ENCODE measurements around the gene DRAP1. TPM values are rescaled to one million over a fixed set of nuclear protein-coding genes. Genes with fewer than 3 reads are reported as not detected.

Gene DRAP1
- total RNA-seq, 1 experiment from 2014 or later = 581 TPM

- H3K36me3 ChIP-seq (ENCODE audit: control insufficient read depth, insufficient read depth, low read length) = peaks cover 4% of the 10 kb centered on the region; the same call in 1 of the 2 replicates
- BruUV-seq (replicated peaks) = no TSS peak
- DNase-seq (ENCODE audit: low read depth, low spot score) (no peak), ATAC-seq (no peak)
- H3K27me3 ChIP-seq (ENCODE audit: control insufficient read depth, insufficient read depth, low read length) = no peaks in the 10 kb centered on the region
- H3K9me3 ChIP-seq (ENCODE audit: control insufficient read depth, insufficient read depth, low read depth, low read length) = no peaks in the 10 kb centered on the region
- H3K4me3 ChIP-seq (ENCODE audit: low read depth in 2 of 2, low read length in 2 of 2) = no peak overlapping the region
- H3K4me1 ChIP-seq (ENCODE audit: control insufficient read depth, insufficient read depth, low read length) = peaks cover 23% of the 10 kb centered on the region
- TF ChIP-seq, protein P1, sequence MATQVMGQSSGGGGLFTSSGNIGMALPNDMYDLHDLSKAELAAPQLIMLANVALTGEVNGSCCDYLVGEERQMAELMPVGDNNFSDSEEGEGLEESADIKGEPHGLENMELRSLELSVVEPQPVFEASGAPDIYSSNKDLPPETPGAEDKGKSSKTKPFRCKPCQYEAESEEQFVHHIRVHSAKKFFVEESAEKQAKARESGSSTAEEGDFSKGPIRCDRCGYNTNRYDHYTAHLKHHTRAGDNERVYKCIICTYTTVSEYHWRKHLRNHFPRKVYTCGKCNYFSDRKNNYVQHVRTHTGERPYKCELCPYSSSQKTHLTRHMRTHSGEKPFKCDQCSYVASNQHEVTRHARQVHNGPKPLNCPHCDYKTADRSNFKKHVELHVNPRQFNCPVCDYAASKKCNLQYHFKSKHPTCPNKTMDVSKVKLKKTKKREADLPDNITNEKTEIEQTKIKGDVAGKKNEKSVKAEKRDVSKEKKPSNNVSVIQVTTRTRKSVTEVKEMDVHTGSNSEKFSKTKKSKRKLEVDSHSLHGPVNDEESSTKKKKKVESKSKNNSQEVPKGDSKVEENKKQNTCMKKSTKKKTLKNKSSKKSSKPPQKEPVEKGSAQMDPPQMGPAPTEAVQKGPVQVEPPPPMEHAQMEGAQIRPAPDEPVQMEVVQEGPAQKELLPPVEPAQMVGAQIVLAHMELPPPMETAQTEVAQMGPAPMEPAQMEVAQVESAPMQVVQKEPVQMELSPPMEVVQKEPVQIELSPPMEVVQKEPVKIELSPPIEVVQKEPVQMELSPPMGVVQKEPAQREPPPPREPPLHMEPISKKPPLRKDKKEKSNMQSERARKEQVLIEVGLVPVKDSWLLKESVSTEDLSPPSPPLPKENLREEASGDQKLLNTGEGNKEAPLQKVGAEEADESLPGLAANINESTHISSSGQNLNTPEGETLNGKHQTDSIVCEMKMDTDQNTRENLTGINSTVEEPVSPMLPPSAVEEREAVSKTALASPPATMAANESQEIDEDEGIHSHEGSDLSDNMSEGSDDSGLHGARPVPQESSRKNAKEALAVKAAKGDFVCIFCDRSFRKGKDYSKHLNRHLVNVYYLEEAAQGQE (IDR thresholded peaks at IDR 0.05; ENCODE audit: insufficient read depth in 1 of 2, low read depth in 2 of 2, low read length in 1 of 2) = no peak
- TF ChIP-seq CTCF (IDR thresholded peaks at IDR 0.05) (no peak), POLR2AphosphoS5 (IDR thresholded peaks at IDR 0.05; ENCODE audit: low read depth, low read length) (no peak), TCF7L2 (IDR thresholded peaks at IDR 0.05; ENCODE audit: low read depth, low read length) (no peak)
- ChIA-PET CTCF (interaction anchor here (1.9 to 2.1 kb wide), 2 partner anchors 13 to 139 kb away, joined by 5 read pairs; no protein-coding TSS in a partner anchor), POLR2A (no interaction called here)
- intact Hi-C loops (cut with micrococcal nuclease; ENCODE audit: unreplicated experiment) (no loop called here), in situ Hi-C loops (cut with HindIII; ENCODE audit: low pct_unique_long_range_greater_than_20kb, low sequenced_read_pairs) (no loop called here)
- no peak overlapping the region for H3K27ac ChIP-seq (ENCODE audit: low read length)
These were observed 36.0 kb upstream of the DRAP1 start for GRCh38 chr11:65883058-65883761.

DNA sequence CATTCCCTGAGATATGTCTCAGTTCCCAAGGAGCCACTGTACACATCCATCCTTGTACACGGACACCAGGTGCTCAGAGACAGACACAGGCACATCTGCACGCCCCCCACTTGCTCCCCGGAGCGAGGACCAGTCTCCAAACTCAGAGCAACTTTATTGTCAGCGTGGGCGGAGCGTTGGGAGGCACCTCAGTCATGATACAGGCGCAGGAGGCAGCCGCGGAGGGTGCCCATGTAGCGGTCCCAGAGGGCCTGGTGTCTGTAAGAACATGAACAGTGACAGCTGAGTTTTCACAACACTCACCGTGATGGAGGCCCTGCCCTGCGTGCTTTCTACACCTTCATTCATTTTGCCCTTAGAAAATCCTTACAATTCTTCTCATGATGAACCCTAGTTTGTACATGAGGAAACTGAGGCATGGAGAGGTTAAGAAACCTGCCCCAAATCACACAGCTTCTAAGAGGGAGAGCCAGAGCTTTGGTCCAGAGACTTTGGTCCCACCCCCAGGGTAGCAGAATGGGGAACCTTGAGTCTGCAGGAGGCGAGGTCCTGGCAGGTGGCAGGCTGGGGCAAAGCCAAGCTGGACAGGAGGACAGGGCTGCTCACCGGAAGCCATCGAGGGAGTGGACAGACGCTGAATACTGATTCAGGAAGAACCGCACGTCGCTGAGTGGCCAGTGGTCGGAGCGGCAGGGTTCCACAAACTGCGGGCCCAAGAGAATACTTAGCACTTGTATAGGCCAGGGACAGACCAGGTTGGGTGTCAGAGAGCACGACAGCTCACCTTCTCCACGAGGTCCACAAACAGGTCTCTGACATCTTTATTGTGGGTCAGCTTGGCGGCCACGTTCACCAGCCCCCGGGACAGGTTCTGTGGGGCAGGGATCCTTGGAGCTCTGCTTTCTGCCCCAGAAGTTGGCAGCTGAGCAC, 35.2 kb upstream of the DRAP1 start:
- Histone ChIP-seq H3K27me3 (ENCODE audit: control insufficient read depth, insufficient read depth, low read length) (no peaks in the 10 kb centered on the region), H3K27ac (ENCODE audit: low read length) (no peak overlapping the region), H3K36me3 (ENCODE audit: control insufficient read depth, insufficient read depth, low read length) (peaks cover 4% of the 10 kb centered on the region; the same call in 1 of the 2 replicates), H3K9me3 (ENCODE audit: control insufficient read depth, insufficient read depth, low read depth, low read length) (no peaks in the 10 kb centered on the region), H3K4me1 (ENCODE audit: control insufficient read depth, insufficient read depth, low read length) (peaks cover 27% of the 10 kb centered on the region), H3K4me3 (ENCODE audit: low read depth in 2 of 2, low read length in 2 of 2) (no peak overlapping the region)
- ChIA-PET POLR2A (interaction anchor here (0.5 to 1.1 kb wide), 3 partner anchors 9 to 79 kb away, joined by 3 to 9 read pairs (median 5); partner anchors contain the start of gene MUS81), CTCF (interaction anchor here (0.5 to 2.1 kb wide), 14 partner anchors 10 to 172 kb away, joined by 3 to 14 read pairs (median 5); partner anchors contain the start of genes KAT5 and MUS81)
- TF ChIP-seq POLR2AphosphoS5 (IDR thresholded peaks at IDR 0.05; ENCODE audit: low read depth, low read length) (no peak), TCF7L2 (IDR thresholded peaks at IDR 0.05; ENCODE audit: low read depth, low read length) (no peak), CTCF (IDR thresholded peaks at IDR 0.05) (no peak), SIN3A (IDR thresholded peaks at IDR 0.05; ENCODE audit: borderline replicate concordance, insufficient read depth, low read depth, low read length) (no peak)
- TF ChIP-seq, protein P1 (IDR thresholded peaks at IDR 0.05; ENCODE audit: insufficient read depth in 1 of 2, low read depth in 2 of 2, low read length in 1 of 2) = no peak
- BruUV-seq (replicated peaks) = no TSS peak
- DNase-seq (ENCODE audit: low read depth, low spot score) = no peak
- intact Hi-C loops (cut with micrococcal nuclease; ENCODE audit: unreplicated experiment) (no loop called here), in situ Hi-C loops (cut with HindIII; ENCODE audit: low pct_unique_long_range_greater_than_20kb, low sequenced_read_pairs) (no loop called here)
- ATAC-seq = no peak

Measured in Panc1 (cell line).